ENCODE results near the gene CDC23. TPM values are rescaled to one million over a fixed set of nuclear protein-coding genes. Genes with fewer than 3 reads are reported as not detected.
A peak's percentile ranks its signal among the peaks of the same experiment; 100 is the strongest.

The CDC23 gene
- total and polyA plus RNA-seq, 7 experiments from 2014 or later: 13.0 to 39.6 (median 25.5) TPM

GRCh38 chr5:138188626-138189025, 24.5 kb downstream of the CDC23 start:
- ATAC-seq (no peak), DNase-seq (no peak)
- Mint-ChIP-seq H3K4me1 (no peaks in the 10 kb centered on the region), H3K27ac (peak overlapping the region in 1 of 9 donors; percentile 28), H3K9me3 (no peaks in the 10 kb centered on the region), H3K36me3 (peaks cover 5 to 35% (median 13%) of the 10 kb centered on the region in 5 donors), H3K27me3 (no peaks in the 10 kb centered on the region), H3K4me3 (no peak overlapping the region)
- no peak overlapping the region for H3K4me3 ChIP-seq (ENCODE audit: low read length)
- H3K9me3 ChIP-seq (ENCODE audit: control insufficient read depth in 2 of 3, low read length in 3 of 3): no peaks in the 10 kb centered on the region
- peaks cover 20 to 71% (median 24%) of the 10 kb centered on the region in 3 experiments for H3K36me3 ChIP-seq (ENCODE audit: control insufficient read depth in 2 of 3, insufficient read depth in 3 of 3, low read length in 3 of 3)
- no peaks in the 10 kb centered on the region for H3K4me1 ChIP-seq (ENCODE audit: control insufficient read depth in 2 of 2, insufficient read depth in 2 of 2, low read length in 2 of 2)
- intact Hi-C loops (cut with micrococcal nuclease): no loop called here
- H3K27ac ChIP-seq (ENCODE audit: low read depth, low read length): no peak overlapping the region
- no peaks in the 10 kb centered on the region for H3K27me3 ChIP-seq (ENCODE audit: control insufficient read depth in 2 of 2, insufficient read depth in 2 of 2, low read length in 2 of 2)
- CTCF ChIA-PET: interaction anchor here (1.2 kb wide), 1 partner anchor 23 kb away, joined by 7 read pairs; no protein-coding TSS in a partner anchor
- POLR2A ChIA-PET: interaction anchor here (1.0 kb wide), 1 partner anchor 10 kb away, joined by 4 read pairs; no protein-coding TSS in a partner anchor

GRCh38 chr5:138186002-138186447, 27.1 kb downstream of the CDC23 start:
- Histone ChIP-seq H3K27me3 (ENCODE audit: control insufficient read depth in 2 of 2, insufficient read depth in 2 of 2, low read length in 2 of 2) (no peaks in the 10 kb centered on the region), H3K36me3 (ENCODE audit: control insufficient read depth in 2 of 3, insufficient read depth in 3 of 3, low read length in 3 of 3) (peaks cover 4 to 48% (median 24%) of the 10 kb centered on the region in 3 experiments), H3K27ac (ENCODE audit: low read depth, low read length) (no peak overlapping the region), H3K4me3 (ENCODE audit: low read length) (no peak overlapping the region), H3K4me1 (ENCODE audit: control insufficient read depth in 2 of 2, insufficient read depth in 2 of 2, low read length in 2 of 2) (no peaks in the 10 kb centered on the region), H3K9me3 (ENCODE audit: control insufficient read depth in 2 of 3, low read length in 3 of 3) (no peaks in the 10 kb centered on the region)
- peak overlapping the region in 5 of 9 donors; percentile 8 to 77 (median 28) for H3K27ac Mint-ChIP-seq
- peaks cover 0 to 9% (median 0%) of the 10 kb centered on the region in 7 donors for H3K4me1 Mint-ChIP-seq
- ChIA-PET CTCF (interaction anchor here (1.2 kb wide), 1 partner anchor 317 kb away, joined by 3 read pairs; no protein-coding TSS in a partner anchor), POLR2A (interaction anchor here (0.9 kb wide), 1 partner anchor 8 kb away, joined by 5 read pairs; no protein-coding TSS in a partner anchor)
- peak; percentile 64 for ATAC-seq
- no peaks in the 10 kb centered on the region for H3K27me3 Mint-ChIP-seq
- intact Hi-C loops (cut with micrococcal nuclease): no loop called here
- no peak overlapping the region for H3K4me3 Mint-ChIP-seq
- no peaks in the 10 kb centered on the region for H3K9me3 Mint-ChIP-seq
- peaks cover 0 to 36% (median 8%) of the 10 kb centered on the region in 5 donors for H3K36me3 Mint-ChIP-seq
- no peak for DNase-seq

- Mint-ChIP-seq H3K27me3 (no peaks in the 10 kb centered on the region), H3K4me3 (no peak overlapping the region), H3K27ac (no peak overlapping the region), H3K4me1 (peaks cover 0 to 25% (median 4%) of the 10 kb centered on the region in 7 donors), H3K9me3 (no peaks in the 10 kb centered on the region), H3K36me3 (peaks cover 0 to 31% (median 0%) of the 10 kb centered on the region in 5 donors)
- H3K36me3 ChIP-seq (ENCODE audit: control insufficient read depth in 2 of 3, insufficient read depth in 3 of 3, low read length in 3 of 3): peaks cover 0 to 18% (median 4%) of the 10 kb centered on the region in 3 experiments
- ChIA-PET POLR2A (no interaction called here), CTCF (no interaction called here)
- H3K27me3 ChIP-seq (ENCODE audit: control insufficient read depth in 2 of 2, insufficient read depth in 2 of 2, low read length in 2 of 2): no peaks in the 10 kb centered on the region
- no peak overlapping the region for H3K27ac ChIP-seq (ENCODE audit: low read depth, low read length)
- H3K4me3 ChIP-seq (ENCODE audit: low read length): no peak overlapping the region
- DNase-seq (no peak), ATAC-seq (no peak)
- H3K4me1 ChIP-seq (ENCODE audit: control insufficient read depth in 2 of 2, insufficient read depth in 2 of 2, low read length in 2 of 2): peaks cover 4 to 9% of the 10 kb centered on the region in 2 donors
- no peaks in the 10 kb centered on the region for H3K9me3 ChIP-seq (ENCODE audit: control insufficient read depth in 2 of 3, low read length in 3 of 3)
- intact Hi-C loops (cut with micrococcal nuclease): no loop called here
These were observed 30.3 kb downstream of the CDC23 start for GRCh38 chr5:138182808-138183207.

- Histone ChIP-seq H3K4me3 (ENCODE audit: low read length) (no peak overlapping the region), H3K9me3 (ENCODE audit: control insufficient read depth in 2 of 3, low read length in 3 of 3) (no peaks in the 10 kb centered on the region), H3K4me1 (ENCODE audit: control insufficient read depth in 2 of 2, insufficient read depth in 2 of 2, low read length in 2 of 2) (peaks cover 10 to 15% of the 10 kb centered on the region in 2 donors), H3K36me3 (ENCODE audit: control insufficient read depth in 2 of 3, insufficient read depth in 3 of 3, low read length in 3 of 3) (peaks cover 0 to 22% (median 0%) of the 10 kb centered on the region in 3 experiments), H3K27ac (ENCODE audit: low read depth, low read length) (no peak overlapping the region), H3K27me3 (ENCODE audit: control insufficient read depth in 2 of 2, insufficient read depth in 2 of 2, low read length in 2 of 2) (no peaks in the 10 kb centered on the region)
- no peak for DNase-seq
- CTCF ChIA-PET: no interaction called here
- peaks cover 0 to 25% (median 0%) of the 10 kb centered on the region in 5 donors for H3K36me3 Mint-ChIP-seq
- no peaks in the 10 kb centered on the region for H3K27me3 Mint-ChIP-seq
- H3K4me3 Mint-ChIP-seq: no peak overlapping the region
- intact Hi-C loops (cut with micrococcal nuclease): loop anchor here (1.0 to 2.0 kb wide), 6 partner anchors 102 to 368 kb away; no protein-coding TSS in a partner anchor
- peaks cover 0 to 37% (median 10%) of the 10 kb centered on the region in 7 donors for H3K4me1 Mint-ChIP-seq
- no peaks in the 10 kb centered on the region for H3K9me3 Mint-ChIP-seq
- POLR2A ChIA-PET: no interaction called here
- no peak overlapping the region for H3K27ac Mint-ChIP-seq
- no peak for ATAC-seq
These were observed 32.3 kb downstream of the CDC23 start for GRCh38 chr5:138180841-138181240.

GRCh38 chr5:138180183-138180782, 32.8 kb downstream of the CDC23 start:
- DNase-seq (peak in 7 of 9 donors; percentile 11 to 42 (median 26)), ATAC-seq (peak; percentile 17)
- ChIA-PET CTCF (no interaction called here), POLR2A (interaction anchor here (0.7 kb wide), 1 partner anchor 260 kb away, joined by 5 read pairs; no protein-coding TSS in a partner anchor)
- peaks cover 0 to 24% (median under 1%) of the 10 kb centered on the region in 5 donors for H3K36me3 Mint-ChIP-seq
- Histone ChIP-seq H3K27ac (ENCODE audit: low read depth, low read length) (no peak overlapping the region), H3K27me3 (ENCODE audit: control insufficient read depth in 2 of 2, insufficient read depth in 2 of 2, low read length in 2 of 2) (no peaks in the 10 kb centered on the region), H3K36me3 (ENCODE audit: control insufficient read depth in 2 of 3, insufficient read depth in 3 of 3, low read length in 3 of 3) (peaks cover 0 to 20% (median 1%) of the 10 kb centered on the region in 3 experiments), H3K9me3 (ENCODE audit: control insufficient read depth in 2 of 3, low read length in 3 of 3) (no peaks in the 10 kb centered on the region), H3K4me3 (ENCODE audit: low read length) (no peak overlapping the region), H3K4me1 (ENCODE audit: control insufficient read depth in 2 of 2, insufficient read depth in 2 of 2, low read length in 2 of 2) (peaks cover 10 to 15% of the 10 kb centered on the region in 2 donors)
- peak overlapping the region in 5 of 10 donors; percentile 23 to 65 (median 56) for H3K4me3 Mint-ChIP-seq
- intact Hi-C loops (cut with micrococcal nuclease): loop anchor here (1.0 to 2.0 kb wide), 6 partner anchors 103 to 369 kb away; no protein-coding TSS in a partner anchor
- H3K4me1 Mint-ChIP-seq: peaks cover 0 to 38% (median 12%) of the 10 kb centered on the region in 7 donors
- peak overlapping the region in 2 of 9 donors; percentile 21 to 54 for H3K27ac Mint-ChIP-seq
- H3K9me3 Mint-ChIP-seq: no peaks in the 10 kb centered on the region
- no peaks in the 10 kb centered on the region for H3K27me3 Mint-ChIP-seq

GRCh38 chr5:138179277-138179857, 33.8 kb downstream of the CDC23 start:
- Histone ChIP-seq H3K36me3 (ENCODE audit: control insufficient read depth in 2 of 3, insufficient read depth in 3 of 3, low read length in 3 of 3) (peaks cover 0 to 20% (median 4%) of the 10 kb centered on the region in 3 experiments), H3K27ac (ENCODE audit: low read depth, low read length) (no peak overlapping the region), H3K27me3 (ENCODE audit: control insufficient read depth in 2 of 2, insufficient read depth in 2 of 2, low read length in 2 of 2) (no peaks in the 10 kb centered on the region), H3K4me1 (ENCODE audit: control insufficient read depth in 2 of 2, insufficient read depth in 2 of 2, low read length in 2 of 2) (peaks cover 10 to 15% of the 10 kb centered on the region in 2 donors), H3K4me3 (ENCODE audit: low read length) (peak overlapping the region; percentile 85), H3K9me3 (ENCODE audit: control insufficient read depth in 2 of 3, low read length in 3 of 3) (no peaks in the 10 kb centered on the region)
- peaks cover 0 to 42% (median 14%) of the 10 kb centered on the region in 7 donors for H3K4me1 Mint-ChIP-seq
- CTCF ChIA-PET: interaction anchor here (0.5 to 1.6 kb wide), 4 partner anchors 17 to 233 kb away, joined by 3 to 5 read pairs (median 4); partner anchors contain the start of gene KDM3B
- DNase-seq (peak in 1 of 9 donors; percentile 23), ATAC-seq (no peak)
- POLR2A ChIA-PET: interaction anchor here (0.9 to 1.7 kb wide), 4 partner anchors 34 to 396 kb away, joined by 3 to 8 read pairs (median 4); partner anchors contain the start of genes CDC23, ETF1 and HSPA9
- intact Hi-C loops (cut with micrococcal nuclease): loop anchor here (2.0 to 10.0 kb wide), 8 partner anchors 147 to 1381 kb away; partner anchors contain the start of genes CDC25C (in 1 of the 2), FAM13B (in 1 of the 2), FAM53C (in 1 of the 2) and HNRNPA0 (in 1 of the 2)
- H3K36me3 Mint-ChIP-seq: peaks cover 0 to 24% (median 4%) of the 10 kb centered on the region in 5 donors
- H3K4me3 Mint-ChIP-seq: no peak overlapping the region
- H3K27ac Mint-ChIP-seq: peak overlapping the region in 1 of 9 donors; percentile 38
- no peaks in the 10 kb centered on the region for H3K9me3 Mint-ChIP-seq
- no peaks in the 10 kb centered on the region for H3K27me3 Mint-ChIP-seq
